Measurements from ENCODE around the gene CCDC90B.

Gene CCDC90B

GRCh38 chr11:83222499-83222898 is 63.7 kb downstream of the CCDC90B start:
- DNase-seq = no peak

GRCh38 chr11:83221694-83222093 is 64.5 kb downstream of the CCDC90B start:
- no peak for DNase-seq

- DNase-seq = no peak
Measured at GRCh38 chr11:83220260-83220659, 65.9 kb downstream of the CCDC90B start.

GRCh38 chr11:83219095-83219494 is 67.1 kb downstream of the CCDC90B start:
- DNase-seq = peak; percentile 6

Data from hematopoietic multipotent progenitor cell treated with erythropoietin and hydrocortisone succinate and interleukin-3 and kit ligand, for 8 days (in vitro differentiated cells).